Glomerular endothelial cell (primary cell): Measurements from ENCODE around the gene SEMA6B. TPM values are rescaled to one million over a fixed set of nuclear protein-coding genes. Genes with fewer than 3 reads are reported as not detected.
"Not testable (repeated sequence)": the region's sequence is repeated elsewhere in the genome, so short reads cannot be mapped to it uniquely, and the experiment has no call there.

Experiments used
- DNase-seq: peaks from one replicate; pipeline ENCODE4 v3.0.0-alpha.2; 2011; ENCODE audit warnings: low read depth, low spot score; ENCODE audit errors: extremely low read depth
- total RNA-seq: library from RNA; depleted of rRNA; stranded (reverse); fragments of >200 nt; gene quantifications from 2 replicates; pipeline ENCODE4 v1.2.3, GENCODE V29; 2015

Gene SEMA6B
- total RNA-seq, 1 donor from 2014 or later, result 446 TPM

DNA sequence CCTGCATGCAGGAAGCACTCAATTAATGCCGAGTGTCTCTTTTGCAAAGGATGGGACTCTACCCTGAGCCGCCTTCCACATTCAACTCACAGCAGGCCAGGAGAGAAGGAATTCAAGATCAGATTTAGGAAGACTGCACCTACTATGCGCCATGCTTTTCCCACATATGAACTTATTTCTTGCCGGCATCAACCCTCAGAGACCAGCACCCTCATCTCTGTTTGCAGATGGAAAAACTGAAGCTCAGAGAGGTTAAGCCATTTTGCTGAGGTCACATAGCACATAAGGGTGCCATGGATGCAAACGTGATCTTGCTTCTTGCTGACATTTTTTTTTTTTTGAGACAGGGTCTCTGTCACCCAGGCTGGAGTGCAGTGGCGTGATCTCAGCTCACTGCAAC lies 14.2 kb upstream of the SEMA6B start:
- DNase-seq, result no peak

DNA sequence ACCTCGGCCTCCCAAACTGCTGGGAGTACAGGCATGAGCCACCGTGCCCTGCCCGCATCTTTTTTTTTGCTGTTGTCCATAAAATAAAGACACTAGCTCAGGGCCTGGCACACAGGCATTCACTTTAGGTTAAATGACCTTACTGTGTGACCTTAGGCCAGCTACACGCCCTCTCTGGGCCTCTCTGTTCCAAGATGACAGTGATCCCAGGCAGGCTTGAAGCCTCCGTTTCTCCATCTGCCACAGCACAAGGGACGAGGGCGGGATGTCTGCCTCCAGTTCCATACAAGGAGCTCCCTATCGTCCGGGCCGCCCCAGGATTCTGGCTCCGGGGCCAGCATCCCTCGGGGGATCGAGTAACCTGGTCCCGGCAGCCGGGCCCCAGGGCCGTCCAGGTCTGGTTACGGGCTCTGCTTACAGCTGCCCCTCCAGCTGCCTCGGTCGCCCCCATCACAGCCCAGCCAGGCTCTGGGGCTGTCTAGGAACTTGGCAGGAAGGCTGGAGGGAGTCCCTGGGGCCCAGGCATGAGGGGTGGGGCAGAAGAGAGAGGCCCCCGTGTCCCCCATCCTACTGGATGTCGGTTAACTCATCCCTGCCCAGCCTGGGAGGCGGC lies 11.9 kb upstream of the SEMA6B start:
- DNase-seq, result no peak

DNA sequence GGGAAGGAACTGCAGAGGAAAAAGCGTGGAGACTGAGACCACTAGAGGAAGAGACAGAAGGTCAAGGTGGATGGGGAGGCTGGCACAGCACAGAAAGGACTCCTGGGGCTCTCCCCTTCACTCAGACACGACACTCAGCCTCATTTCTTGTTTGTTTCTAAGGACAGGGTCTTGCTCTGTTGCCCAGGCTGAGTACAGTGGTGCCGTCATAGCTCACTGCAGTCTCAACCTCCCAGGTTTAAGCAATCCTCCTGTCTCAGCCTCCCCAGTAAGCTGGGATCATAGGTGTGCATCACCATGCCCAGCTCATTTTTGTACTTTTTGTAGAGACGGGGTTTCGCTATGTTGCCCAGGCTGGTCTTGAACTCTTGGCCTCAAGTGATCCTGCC lies 11.4 kb upstream of the SEMA6B start:
- DNase-seq, result no peak

DNA sequence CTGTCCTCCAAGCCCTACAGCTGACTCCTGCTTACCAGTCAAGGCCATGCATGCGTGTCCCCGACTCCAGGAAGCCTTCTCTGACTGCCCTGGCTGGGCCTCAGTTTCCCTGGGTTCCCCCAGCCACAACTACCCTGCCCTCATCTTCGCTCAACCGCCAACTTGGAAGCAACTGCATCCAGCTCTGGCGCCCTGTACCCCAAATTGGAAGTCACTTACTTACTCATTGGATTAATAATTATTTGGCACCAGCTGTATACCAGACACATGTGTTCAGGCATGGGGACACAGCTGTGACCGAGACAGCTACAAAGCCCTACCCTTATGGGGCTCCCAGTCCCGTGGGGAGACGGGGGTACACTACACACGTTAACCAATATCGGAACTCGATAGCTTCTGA lies 10.9 kb upstream of the SEMA6B start:
- DNase-seq, result no peak

DNA sequence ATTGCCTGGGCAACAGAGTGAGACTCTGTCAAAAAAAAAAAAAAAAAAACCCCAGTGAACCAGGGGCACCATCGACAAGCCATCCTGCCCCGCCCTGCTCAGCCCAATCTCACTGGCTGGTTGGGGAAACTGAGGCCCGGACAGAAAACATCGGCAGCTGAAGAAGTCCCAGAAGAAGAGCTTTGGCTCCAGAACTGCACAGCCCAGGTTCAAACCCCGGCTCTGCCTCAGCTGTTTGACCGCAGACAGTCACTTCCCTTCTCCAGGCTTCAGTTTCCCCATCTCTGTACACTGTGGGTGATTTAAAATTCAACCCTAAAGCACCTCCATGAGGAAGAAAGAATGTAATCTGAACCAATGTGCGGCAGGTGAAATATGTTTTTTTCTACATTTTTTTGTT lies 9.4 kb upstream of the SEMA6B start:
- no peak for DNase-seq

DNA sequence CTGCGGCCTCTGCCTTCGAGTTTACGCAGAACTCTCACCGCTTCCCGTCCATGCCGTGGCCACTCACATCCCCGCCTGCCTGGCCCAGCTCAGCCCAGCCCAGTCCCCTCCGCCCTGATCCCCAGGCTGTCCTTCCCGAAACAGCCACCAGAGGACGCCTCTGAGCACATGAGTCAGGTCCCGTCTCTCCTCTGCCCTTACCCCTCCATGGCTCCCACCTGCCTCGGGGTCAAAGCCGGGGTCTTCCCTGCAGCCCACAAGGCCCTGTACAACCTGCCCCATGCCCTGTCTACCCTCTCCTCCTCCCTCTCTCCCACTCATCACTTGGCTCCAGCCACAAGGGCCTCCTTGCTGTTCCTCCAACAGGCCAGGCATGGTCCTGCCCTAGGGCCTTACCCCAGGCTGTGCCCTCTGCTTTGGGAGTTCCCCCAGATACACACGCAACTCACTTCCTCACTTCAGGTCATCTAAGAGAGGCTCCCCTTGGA lies 8.1 kb upstream of the SEMA6B start:
- no peak for DNase-seq

DNA sequence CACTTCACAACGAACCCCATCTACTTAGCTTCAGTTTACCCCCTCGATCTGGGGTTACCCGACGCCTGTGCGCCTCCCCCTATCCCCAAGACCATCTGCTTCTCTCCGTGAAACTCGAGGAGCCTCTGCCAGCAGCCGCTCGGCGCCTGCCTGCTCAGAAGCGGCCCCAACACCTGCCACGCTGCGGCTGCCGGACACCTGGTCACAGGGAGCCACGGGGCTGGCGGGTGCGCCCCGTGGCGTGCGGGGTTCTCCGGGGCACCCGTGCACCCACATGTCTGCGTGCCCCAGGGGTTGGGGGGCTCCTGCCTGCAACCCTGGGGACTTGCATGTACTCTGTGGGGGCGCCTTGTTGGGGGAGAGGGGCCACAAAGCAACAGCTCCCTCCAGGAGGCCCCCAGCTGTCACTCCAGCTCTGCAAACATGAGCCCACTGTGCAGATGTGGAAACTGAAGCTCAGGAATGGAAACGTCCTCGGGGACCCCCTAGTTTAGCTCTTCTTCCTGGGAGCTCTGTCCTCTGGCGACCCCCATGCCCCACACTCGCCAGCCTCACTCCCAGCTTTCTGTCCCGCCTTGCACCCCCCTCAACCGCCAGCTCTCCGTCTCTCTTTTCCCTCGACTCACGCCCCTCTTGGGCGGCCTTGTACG lies 7.0 kb upstream of the SEMA6B start:
- DNase-seq, result no peak

DNA sequence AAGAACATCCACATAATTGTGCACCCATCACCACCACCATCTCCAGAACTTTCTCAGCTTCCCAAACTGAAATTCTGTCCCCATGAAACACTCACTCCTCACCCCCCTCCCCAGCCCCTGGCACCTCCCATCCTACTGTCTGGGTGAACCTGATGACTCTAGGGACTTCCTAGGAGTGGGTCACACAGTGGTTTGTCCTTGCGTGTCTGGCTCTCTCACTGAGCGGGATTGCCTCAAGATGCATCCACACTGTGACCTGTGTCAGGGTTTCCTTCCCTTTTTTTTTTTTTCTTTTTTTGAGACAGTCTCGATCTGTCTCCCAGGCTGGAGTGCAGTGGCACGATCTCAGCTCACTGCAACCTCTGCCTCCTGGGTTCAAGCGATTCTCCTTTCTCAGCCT lies 4.1 kb upstream of the SEMA6B start:
- not testable (repeated sequence) for DNase-seq

DNA sequence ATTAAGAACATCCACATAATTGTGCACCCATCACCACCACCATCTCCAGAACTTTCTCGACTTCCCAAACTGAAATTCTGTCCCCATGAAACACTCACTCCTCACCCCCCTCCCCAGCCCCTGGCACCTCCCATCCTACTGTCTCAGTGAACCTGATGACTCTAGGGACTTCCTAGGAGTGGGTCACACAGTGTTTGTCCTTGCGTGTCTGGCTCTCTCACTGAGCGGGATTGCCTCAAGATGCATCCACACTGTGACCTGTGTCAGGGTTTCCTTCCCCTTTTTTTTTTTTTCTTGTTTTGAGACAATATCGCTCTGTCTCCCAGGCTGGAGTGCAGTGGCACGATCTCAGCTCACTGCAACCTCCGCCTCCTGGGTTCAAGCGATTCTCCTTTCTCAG lies 2.6 kb upstream of the SEMA6B start:
- not testable (repeated sequence) for DNase-seq

DNA sequence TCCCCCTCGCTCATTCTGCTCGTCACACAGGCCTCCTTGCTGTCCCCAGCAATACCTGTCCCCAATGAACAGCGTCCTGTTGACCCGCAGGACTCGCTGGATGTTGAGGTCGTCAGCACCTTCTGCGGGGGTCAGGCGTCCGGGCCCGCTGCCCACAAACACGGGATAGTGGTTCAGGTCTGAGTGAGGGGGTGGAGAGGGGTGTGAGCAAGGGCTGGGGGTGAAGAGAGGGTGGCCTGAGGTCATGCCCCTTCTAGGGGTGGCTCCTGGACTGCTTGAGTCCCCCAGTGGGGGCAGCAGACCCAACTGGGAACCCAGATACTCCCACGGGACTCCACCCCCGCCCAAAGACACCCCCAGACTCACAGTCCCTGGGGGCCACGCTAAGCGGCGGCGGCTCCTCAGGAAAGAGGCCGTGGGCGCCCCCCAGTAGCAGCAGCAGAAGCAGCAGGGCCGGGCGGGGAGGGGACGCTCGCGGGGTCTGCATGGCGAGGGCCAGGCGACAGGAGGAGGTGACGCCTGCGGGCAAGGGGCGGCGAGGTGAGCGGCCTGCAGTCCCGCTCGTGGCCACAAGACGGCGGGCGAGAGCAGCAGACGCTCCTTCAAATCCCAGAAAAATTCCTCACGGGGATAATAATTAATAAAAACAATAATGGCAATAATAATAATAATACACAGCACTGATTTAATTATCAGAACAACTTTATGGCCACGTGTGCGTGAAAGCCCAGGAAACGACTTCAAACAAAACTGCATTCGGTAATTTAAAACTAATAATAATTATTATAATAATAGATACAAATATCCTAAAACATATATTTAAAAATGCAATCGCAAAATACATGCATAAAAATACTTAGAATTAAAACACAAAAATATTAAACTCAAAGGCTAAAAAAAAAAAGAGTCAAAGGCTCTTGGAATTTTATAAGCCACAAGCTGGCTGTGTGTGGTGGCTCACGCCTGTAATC lies 1.2 kb downstream of the SEMA6B start:
- DNase-seq, result no peak

DNA sequence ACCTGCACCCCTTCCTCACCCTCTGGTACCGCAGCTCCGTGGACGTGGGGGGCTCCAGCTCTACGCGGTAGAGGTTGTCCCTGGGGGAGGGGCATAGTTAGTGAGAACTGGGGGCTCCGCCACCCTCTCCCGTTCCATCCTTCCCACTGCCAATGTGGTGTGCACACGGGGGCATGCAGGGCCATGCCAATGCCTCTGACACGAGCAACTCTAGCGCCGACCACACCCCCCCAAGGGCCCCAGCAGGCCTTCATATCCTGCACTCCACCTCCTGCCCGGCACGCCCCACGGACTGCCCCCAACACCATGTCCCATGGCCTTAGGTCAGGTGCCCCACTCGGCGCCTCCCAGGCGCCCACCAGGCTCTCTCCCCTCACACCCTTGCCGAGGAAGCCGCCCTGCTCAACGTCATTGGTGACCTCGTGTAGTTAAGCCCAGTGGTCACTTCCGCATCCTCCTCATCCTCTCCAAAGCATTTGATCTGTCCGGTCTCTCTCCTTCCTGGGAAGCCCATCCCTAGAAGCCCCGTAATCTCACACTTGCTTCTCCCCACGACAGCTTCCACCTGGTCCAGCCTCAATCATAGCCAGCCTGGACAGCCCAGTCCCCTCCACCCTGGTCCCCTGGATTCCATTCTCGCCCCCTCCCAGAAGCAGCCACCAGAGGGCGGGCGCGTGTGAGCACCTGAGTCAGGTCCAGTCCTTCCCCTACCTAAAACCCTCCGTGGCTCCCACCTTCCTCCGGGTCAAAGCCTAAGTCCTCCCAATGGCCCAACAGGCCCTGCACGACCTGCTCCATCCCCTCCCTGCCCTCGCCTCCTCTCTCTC lies 2.1 kb downstream of the SEMA6B start:
- DNase-seq, result no peak

DNA sequence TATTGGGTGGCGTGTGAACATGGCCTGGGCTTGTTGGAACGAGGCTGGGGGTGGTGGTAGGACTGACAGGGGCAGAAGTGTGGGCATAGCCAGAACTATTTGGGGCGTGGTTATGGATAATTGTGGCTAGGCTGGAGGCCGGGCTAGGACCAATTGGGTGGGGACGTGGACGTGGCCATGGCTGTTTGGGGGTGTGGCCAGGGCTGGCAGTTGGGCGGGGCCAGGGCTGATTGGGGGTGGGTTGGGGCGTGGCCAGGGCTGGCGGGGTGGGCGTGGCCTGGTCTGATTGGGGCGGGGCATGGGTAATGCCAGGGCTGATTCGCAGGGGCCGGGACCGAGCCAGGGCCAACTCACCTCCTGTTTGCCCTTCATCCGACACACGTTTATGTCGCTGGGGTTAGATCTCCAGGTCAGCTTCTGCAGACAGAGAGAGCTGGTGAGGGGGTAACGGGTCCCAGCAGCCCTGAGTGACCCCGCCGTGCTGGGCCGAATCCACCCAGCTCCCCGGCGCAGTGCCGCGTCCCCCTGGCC lies 2.8 kb downstream of the SEMA6B start:
- DNase-seq, result no peak

DNA sequence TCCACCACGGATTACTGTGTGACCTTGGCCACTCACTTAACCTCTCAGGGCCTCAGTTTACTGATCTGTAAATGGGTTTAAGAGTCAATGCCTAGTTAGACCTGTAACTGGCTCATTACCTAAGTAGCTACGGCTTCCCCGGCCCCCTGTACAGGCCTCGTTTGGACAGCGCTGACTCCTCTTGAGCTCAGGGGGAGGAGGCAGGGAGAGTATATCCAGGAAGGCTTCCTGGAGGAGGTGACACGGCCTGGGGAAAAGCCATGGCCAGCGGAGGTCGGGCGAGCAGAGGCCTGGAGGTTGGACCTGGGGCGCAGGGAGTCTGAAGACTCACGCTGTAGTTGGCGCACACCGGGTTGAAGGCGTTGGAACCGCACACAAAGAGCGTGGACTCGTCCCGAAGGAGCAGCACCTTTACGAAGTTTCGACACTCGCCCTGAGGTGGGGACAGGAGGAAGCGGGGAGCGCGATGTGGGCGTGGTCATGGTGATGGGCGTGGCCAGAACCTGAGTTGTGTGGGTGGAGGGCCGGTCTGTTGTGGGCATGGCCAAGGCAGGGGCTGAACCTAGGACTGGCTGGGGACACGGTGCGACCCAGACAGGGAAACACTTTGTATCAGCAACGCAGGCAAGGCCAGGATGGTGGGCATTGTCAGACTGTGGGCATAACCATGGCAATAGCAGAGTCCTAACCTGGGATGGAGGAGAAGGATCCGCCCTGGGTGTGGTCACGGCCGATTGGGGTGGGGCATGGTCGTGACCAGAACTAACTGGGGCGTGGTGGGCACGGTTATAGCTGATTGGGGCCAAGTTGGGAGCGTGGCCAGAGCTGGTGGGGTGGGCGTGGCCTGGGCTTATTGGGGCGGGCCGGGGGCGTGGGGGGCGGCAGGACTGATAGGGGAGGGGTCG lies 3.6 kb downstream of the SEMA6B start:
- no peak for DNase-seq

DNA sequence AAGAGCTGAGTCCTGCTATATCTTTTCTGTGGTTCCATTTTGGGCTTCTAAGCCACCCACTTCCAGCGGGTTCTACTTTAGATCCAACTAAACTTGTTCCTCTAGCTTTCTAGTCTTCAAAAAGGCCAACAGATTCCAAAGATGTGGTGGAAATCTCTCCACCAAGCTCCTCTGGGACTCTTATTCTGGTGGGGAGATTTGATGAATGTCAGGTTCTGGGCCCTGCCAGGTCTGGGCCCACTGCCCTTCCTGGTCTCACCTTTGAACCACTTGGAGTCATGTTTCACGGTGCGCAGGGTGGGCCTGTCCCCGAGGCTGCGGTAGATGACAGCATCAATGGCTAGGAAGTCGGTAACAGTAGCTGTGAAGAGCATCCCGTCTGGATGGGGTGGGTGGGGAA lies 4.8 kb downstream of the SEMA6B start:
- no peak for DNase-seq

DNA sequence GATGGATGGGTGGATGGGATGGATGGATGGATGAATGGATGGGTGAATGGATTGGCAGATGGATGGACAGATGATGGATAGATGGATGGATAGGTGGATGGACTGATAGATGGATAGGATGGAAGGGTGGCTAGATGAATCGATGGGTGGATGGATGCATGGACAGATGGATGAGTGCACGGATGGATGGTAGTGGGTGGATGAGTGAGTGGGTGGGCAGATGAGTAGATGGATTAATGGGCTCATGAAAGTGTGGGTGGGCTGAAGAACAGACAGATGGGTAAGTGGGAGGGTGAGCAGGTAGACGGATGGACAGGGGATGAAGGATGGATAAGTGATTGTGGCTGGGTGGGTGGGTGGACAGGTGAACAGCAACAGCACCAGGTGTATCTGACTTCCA lies 5.7 kb downstream of the SEMA6B start:
- DNase-seq, result no peak

DNA sequence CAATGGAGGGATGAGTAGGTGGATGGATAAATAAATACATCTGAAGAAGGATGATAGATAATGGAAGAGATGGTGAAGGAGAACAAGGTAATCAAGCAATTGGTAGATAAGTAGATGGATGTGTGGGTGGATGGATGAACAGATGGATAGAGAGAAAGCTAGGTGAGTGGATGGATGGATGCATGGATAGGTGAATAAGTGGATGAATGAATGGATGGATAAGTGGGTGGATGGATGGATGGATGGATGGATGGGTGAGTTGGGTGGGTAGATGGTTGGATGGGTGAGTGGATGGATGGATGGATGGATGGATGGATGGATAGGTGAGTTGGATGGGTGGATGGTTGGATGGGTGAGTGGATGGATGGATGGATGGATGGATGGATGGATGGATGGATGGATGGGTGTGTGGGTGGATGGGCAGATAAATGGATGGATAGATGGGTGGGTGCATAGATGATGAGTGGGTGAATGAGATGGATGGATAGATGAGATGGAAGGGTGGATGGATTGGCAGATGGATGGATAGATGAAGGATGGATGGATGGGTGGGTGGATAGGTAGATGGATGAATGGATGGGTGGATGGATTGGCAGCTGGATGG lies 6.3 kb downstream of the SEMA6B start:
- DNase-seq, result no peak

DNA sequence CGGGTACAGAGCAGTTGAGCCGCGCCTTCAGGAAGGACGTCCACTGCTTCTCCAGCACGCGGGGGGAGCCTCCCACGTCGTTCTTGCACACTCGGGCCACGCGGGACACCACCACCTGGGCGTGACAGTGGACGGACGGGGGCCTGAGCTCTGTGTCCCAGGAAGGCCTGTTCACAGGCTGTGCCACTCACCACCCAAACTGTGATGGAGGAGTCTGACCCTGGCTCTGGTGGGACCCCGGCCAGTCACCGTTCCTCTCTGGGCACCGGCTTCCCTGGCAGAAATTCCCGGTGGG lies 7.0 kb downstream of the SEMA6B start:
- no peak for DNase-seq

DNA sequence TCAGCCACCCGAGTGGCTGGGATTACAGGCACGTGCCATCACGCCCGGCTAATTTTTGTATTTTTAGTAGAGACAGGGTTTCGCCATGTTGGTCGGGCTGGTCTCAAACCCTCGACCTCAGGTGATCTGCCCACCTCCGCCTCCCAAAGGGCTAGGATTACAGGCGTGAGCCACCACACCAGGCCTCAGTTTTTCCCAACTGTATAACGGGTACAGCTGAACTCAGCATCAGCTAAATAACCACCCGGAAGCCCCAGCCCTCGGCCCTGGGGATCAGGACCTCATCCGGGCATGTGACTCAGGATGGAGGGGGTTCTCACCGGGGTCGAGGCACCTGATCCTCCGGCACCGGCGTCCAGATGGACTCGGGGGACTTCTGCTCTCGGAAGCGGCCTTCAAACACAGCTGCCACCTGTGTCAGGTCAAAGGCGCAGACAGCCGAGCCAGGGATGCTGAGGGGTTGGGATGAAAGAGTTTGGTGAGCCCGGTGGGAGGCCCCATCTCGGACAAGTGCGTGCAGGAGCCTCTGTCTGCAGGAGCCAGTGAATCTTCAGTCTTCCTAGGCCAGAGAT lies 8.9 kb downstream of the SEMA6B start:
- DNase-seq, result no peak

DNA sequence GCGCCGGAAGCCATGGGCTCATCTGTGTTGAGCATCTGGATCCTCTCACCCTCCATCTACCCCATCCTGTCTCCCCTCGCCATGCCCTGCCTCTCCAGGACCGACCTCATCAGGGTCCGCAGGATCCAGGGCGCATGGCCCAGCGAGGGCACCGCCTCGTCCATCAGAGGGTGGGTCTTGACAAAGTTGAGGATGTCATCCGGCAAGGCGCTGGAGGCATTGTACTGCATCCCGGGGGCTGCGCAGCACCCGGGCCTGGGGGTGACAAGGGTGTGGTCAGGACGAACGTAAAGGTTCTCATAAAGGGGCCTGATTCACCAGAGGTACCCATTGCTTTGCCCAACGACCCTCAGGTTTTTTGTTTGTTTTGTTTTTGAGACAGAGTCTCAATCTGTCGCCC lies 9.5 kb downstream of the SEMA6B start:
- no peak for DNase-seq
